GM10266 (cell line): Measurements from ENCODE around the gene HDAC7.
A peak's percentile ranks its signal among the peaks of the same experiment; 100 is the strongest.

Experiments
- DNase-seq: peaks from one replicate; pipeline ENCODE4 v3.0.0; 2012; ENCODE audit errors: extremely low spot score
- TF ChIP-seq, protein P1 (sequence below): IDR thresholded peaks from 2 replicates; pipeline ENCODE4 v1.5.1; 2012; ENCODE audit warnings: mild to moderate bottlenecking, low read depth; ENCODE audit not compliant: control insufficient read depth, insufficient read depth; ENCODE audit errors: missing control alignments

Gene HDAC7

DNA sequence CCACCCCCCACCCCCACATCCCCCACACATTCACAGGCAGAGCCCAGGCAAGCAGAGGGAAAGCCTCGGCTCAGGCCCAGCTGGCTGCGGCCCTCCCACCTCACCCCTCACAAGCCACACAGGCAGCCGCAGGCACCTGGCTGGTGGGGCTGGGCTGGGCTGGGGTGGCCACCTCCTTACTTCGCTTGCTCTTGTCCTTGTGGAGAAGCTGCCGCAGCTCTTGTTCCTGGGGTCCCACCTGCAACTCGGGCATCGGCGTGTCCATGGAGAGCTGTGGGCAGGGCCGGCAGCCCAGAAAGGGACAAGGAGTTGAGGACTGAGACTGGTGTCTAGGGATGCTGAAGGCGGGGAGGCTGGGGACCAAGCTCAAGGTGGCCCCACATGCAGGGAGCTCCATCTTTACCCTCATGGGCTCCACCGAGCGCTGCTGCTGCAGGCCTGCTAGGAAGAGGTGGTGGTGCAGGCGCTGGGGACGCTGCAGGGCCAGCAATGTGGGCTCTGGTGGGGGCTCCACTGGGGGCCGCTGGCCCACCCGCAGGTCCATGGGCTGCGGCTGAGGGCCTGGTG lies 21.2 kb downstream of the HDAC7 start:
- TF ChIP-seq, protein P1, sequence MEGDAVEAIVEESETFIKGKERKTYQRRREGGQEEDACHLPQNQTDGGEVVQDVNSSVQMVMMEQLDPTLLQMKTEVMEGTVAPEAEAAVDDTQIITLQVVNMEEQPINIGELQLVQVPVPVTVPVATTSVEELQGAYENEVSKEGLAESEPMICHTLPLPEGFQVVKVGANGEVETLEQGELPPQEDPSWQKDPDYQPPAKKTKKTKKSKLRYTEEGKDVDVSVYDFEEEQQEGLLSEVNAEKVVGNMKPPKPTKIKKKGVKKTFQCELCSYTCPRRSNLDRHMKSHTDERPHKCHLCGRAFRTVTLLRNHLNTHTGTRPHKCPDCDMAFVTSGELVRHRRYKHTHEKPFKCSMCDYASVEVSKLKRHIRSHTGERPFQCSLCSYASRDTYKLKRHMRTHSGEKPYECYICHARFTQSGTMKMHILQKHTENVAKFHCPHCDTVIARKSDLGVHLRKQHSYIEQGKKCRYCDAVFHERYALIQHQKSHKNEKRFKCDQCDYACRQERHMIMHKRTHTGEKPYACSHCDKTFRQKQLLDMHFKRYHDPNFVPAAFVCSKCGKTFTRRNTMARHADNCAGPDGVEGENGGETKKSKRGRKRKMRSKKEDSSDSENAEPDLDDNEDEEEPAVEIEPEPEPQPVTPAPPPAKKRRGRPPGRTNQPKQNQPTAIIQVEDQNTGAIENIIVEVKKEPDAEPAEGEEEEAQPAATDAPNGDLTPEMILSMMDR = no peak
- DNase-seq = no peak

DNA sequence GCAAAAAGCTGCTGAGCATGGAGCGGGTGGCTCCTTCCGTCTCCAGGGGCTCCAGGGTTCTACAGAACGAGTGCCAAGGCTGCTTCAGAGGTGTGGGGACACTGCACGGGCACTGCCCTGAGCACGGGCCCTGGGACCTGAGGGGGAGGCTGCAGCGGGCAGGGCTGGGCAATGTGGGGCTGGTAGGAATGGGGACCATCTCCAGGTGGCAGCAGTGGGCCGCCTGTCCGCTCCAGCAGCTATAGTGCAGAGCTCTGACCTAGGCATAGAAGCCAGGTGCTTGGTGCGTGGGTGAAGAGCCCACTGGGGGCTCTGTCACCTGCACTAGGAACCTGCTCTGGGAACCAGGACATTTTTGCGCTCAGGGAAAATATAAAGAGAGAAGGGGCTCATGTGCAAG lies 22.3 kb downstream of the HDAC7 start:
- peak; percentile 76 for DNase-seq
- TF ChIP-seq, protein P1 = peak; percentile 65

DNA sequence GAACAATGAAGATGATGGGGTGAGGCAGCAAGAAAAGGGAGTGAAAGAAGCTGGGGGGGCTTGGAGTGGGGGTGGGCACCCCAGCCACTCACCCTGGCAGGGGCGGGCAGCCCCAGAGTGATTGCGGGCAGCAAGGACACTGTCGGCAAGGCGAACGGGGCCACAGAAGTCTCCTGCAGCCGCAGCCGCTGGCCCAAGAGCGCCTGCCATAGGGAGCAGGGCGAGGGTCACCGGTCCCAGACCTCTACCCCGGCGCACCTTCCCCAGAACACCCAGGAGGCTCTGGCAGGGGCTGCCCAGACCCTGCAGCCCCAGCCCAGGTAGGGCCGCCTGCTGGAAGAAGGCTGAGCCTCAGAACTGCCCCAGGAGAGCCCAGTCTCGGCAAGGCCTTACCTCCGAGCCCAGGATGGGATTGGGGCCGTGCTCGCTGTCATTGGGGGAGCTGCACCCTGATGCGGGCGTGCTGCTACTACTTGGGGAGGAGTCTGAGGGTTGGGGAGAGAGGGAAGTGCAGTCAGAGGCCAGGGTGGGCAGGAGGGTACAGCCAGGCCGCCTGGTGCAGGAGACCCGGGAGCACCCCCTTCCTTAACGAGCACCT lies 23.8 kb downstream of the HDAC7 start:
- TF ChIP-seq, protein P1 = no peak

DNA sequence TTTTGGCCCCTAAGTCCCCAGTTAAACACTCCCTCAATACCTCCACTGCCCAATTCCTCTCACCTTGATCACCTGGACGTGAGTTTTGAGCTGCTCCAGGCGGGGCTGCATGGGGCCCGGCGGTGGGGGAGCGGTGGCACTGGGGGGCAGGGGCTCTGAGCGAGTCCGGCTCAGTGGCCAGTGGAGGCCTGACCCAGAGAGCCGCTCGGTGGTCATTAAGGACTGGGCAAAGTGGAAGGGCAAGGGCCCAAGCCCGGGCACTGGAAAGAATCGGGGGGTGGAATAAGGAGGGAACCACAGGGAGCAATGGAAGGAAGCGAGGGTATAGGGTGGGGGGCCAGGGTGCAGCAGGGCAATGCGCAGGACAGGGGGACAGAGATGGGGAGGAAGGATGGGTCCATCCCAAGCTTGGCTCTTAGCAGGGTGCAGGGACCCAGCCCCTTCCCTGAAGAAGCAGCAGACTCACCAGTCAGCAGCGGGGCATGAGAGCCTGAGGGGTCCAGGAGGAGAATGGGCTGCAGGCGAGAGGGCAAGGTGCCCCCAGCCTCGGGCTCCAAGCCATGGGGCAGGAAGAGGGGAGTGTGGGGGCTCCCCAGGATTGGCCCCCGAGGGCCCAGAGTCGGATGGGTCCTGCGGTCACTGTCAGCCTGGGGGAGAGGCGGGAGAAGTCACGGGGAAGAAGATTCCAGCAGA lies 24.4 kb downstream of the HDAC7 start:
- TF ChIP-seq, protein P1 = no peak
- no peak for DNase-seq

More for the DNA sequence above, 23.8 kb downstream of the HDAC7 start:
- no peak for DNase-seq

DNA sequence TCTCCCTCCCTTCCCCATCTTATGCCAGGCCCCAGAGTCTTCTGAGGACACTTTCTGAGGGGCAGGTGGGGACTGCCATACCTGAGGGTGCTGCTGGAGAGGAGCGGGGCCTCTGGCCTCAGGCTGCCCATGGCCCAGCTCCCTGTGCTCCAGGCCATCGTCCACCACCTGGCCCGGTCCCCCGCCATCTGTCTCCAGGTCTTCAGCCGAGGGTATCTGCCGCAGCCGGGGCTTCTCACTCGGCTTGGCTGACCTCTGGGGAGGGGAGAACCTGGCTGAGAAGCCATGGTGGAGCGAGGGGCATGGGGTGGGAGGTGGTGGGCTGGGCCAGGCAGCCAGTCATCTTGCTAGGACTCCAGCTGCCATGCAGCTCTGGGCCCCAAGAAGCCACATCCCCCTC lies 25.0 kb downstream of the HDAC7 start:
- no peak for DNase-seq
- TF ChIP-seq, protein P1 = no peak

DNA sequence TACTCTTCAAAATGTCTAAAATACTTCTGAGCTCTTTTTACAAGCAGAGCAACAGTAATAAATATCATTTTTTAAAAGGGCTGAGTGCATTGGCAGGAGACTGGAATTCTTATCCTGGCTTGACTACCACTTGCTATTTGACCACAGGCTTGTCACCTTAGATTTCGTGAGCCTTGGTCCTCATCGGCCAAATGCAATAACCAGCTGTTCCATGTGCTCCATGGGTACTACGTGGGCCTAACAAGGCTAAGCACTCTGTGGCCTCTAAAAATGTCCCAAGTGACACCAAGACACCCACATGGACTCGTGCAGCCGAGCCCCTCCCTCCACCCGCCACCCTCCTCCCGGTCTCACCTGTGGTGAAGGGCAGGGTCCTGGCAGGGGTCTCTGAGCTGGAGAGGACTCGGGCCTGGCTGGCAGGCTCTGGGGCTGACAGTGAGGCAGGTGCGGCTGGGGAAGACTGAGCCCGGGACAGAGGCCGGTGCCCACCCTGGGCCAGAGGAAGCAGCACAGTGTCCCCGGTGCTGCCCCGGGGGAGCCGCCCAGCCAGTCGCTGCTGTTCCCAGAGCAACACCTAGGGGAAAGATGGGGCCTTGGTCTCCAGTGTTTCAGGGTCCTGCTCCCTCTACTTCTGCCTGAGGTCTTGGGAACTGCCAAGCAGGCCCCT lies 26.6 kb downstream of the HDAC7 start:
- TF ChIP-seq, protein P1 = no peak
- DNase-seq = no peak

DNA sequence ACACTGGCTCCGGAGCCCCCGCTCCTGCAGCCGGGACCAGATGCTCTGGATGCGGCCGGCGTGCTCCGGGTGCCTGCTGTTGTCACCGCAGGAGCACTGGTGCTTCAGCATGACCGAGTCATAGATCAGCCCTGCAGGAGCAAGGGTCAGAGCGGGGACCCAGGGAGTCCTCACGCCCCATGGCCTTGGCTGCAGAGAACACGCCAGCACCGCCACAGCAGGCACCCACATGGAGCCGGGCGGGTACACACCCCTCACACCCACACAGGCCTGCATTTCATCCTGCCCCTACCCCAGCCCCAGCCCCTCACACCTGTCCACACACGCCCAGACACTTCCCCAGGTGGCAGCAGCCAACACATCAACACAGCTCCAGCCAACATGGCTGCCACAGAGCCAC lies 27.8 kb downstream of the HDAC7 start:
- TF ChIP-seq, protein P1 = no peak
- DNase-seq = no peak
